Type B pancreatic cell (in vitro differentiated cells): ENCODE measurements around the gene NRXN2. TPM values are rescaled to one million over a fixed set of nuclear protein-coding genes. Genes with fewer than 3 reads are reported as not detected.
A peak's percentile ranks its signal among the peaks of the same experiment; 100 is the strongest.

ENCODE experiments used
- DNase-seq: peaks from one replicate; pipeline ENCODE4 v3.0.0; 2021; ENCODE audit warnings: mixed read lengths; ENCODE audit not compliant: unreplicated experiment; ENCODE audit errors: extremely low spot score
- H3K27ac Mint-ChIP-seq: 2 replicates; pipeline ENCODE4 v1.8.0; 2021; ENCODE audit warnings: mild to moderate bottlenecking, mixed read lengths
- H3K27me3 Mint-ChIP-seq: 2 replicates; pipeline ENCODE4 v1.8.0; 2021; ENCODE audit warnings: mixed read lengths
- H3K36me3 Mint-ChIP-seq: 2 replicates; pipeline ENCODE4 v1.8.0; 2021; ENCODE audit warnings: mixed read lengths
- H3K4me1 Mint-ChIP-seq: one replicate; pipeline ENCODE4 v1.8.0; 2021; ENCODE audit warnings: mixed read lengths; ENCODE audit not compliant: unreplicated experiment
- H3K4me3 Mint-ChIP-seq: 2 replicates; pipeline ENCODE4 v1.8.0; 2021; ENCODE audit warnings: mild to moderate bottlenecking, mixed read lengths
- H3K9me3 Mint-ChIP-seq: 2 replicates; pipeline ENCODE4 v1.8.0; 2021; ENCODE audit warnings: mixed read lengths
- CTCF ChIP-seq: fragments of 200-600 bp; sonication (generic); conservative IDR thresholded peaks from 2 replicates; pipeline ENCODE4 v1.5.0; 2021; ENCODE audit warnings: antibody characterized with exemption, mild to moderate bottlenecking
- total RNA-seq: library from RNA; stranded (reverse); gene quantifications from 2 replicates; pipeline ENCODE4 v1.2.1, GENCODE V29; 2021; ENCODE audit warnings: low replicate concordance

NRXN2 gene
- total RNA-seq, 1 donor from 2014 or later = 22.1 TPM

- TF ChIP-seq CTCF = no peak
- no peak for DNase-seq
- no peaks in the 10 kb centered on the region for H3K36me3 Mint-ChIP-seq
- no peaks in the 10 kb centered on the region for H3K9me3 Mint-ChIP-seq
- H3K27ac Mint-ChIP-seq = no peak overlapping the region
- H3K4me1 Mint-ChIP-seq = peaks cover 3% of the 10 kb centered on the region
- peaks cover 3% of the 10 kb centered on the region for H3K27me3 Mint-ChIP-seq
- H3K4me3 Mint-ChIP-seq = no peak overlapping the region
These were observed 62.3 kb downstream of the NRXN2 start for GRCh38 chr11:64660706-64661105.

GRCh38 chr11:64660205-64660604, 62.8 kb downstream of the NRXN2 start:
- no peak for TF ChIP-seq CTCF
- Mint-ChIP-seq H3K4me3 (no peak overlapping the region), H3K27ac (no peak overlapping the region)

GRCh38 chr11:64659417-64660144, 63.4 kb downstream of the NRXN2 start:
- H3K9me3 Mint-ChIP-seq = no peaks in the 10 kb centered on the region

More at GRCh38 chr11:64660205-64660604, 62.8 kb downstream of the NRXN2 start:
- Mint-ChIP-seq H3K4me1 (no peaks in the 10 kb centered on the region), H3K36me3 (no peaks in the 10 kb centered on the region), H3K27me3 (peaks cover under 1% of the 10 kb centered on the region), H3K9me3 (no peaks in the 10 kb centered on the region)
- no peak for DNase-seq

GRCh38 chr11:64658265-64658664, 64.7 kb downstream of the NRXN2 start:
- Mint-ChIP-seq H3K4me3 (no peak overlapping the region), H3K27ac (no peak overlapping the region)

More at GRCh38 chr11:64659417-64660144, 63.4 kb downstream of the NRXN2 start:
- no peak overlapping the region for H3K27ac Mint-ChIP-seq
- peaks cover 4% of the 10 kb centered on the region for H3K27me3 Mint-ChIP-seq
- H3K4me3 Mint-ChIP-seq = no peak overlapping the region
- DNase-seq = no peak
- no peak for TF ChIP-seq CTCF
- no peaks in the 10 kb centered on the region for H3K4me1 Mint-ChIP-seq
- H3K36me3 Mint-ChIP-seq = no peaks in the 10 kb centered on the region

GRCh38 chr11:64656862-64657261, 66.1 kb downstream of the NRXN2 start:
- H3K36me3 Mint-ChIP-seq = no peaks in the 10 kb centered on the region
- no peak overlapping the region for H3K27ac Mint-ChIP-seq
- no peak for DNase-seq
- no peaks in the 10 kb centered on the region for H3K9me3 Mint-ChIP-seq
- peak; percentile 61 for TF ChIP-seq CTCF
- no peak overlapping the region for H3K4me3 Mint-ChIP-seq
- peaks cover 8% of the 10 kb centered on the region for H3K4me1 Mint-ChIP-seq
- H3K27me3 Mint-ChIP-seq = peaks cover 9% of the 10 kb centered on the region

More at GRCh38 chr11:64658265-64658664, 64.7 kb downstream of the NRXN2 start:
- no peak for TF ChIP-seq CTCF
- H3K4me1 Mint-ChIP-seq = peaks cover under 1% of the 10 kb centered on the region
- peaks cover 5% of the 10 kb centered on the region for H3K27me3 Mint-ChIP-seq
- DNase-seq = no peak
- no peaks in the 10 kb centered on the region for H3K9me3 Mint-ChIP-seq
- no peaks in the 10 kb centered on the region for H3K36me3 Mint-ChIP-seq
